ENCODE data around the gene ATG16L2.
A peak's percentile ranks its signal among the peaks of the same experiment; 100 is the strongest.
"Not testable (repeated sequence)": the region's sequence is repeated elsewhere in the genome, so short reads cannot be mapped to it uniquely, and the experiment has no call there.

ATG16L2 gene

DNA sequence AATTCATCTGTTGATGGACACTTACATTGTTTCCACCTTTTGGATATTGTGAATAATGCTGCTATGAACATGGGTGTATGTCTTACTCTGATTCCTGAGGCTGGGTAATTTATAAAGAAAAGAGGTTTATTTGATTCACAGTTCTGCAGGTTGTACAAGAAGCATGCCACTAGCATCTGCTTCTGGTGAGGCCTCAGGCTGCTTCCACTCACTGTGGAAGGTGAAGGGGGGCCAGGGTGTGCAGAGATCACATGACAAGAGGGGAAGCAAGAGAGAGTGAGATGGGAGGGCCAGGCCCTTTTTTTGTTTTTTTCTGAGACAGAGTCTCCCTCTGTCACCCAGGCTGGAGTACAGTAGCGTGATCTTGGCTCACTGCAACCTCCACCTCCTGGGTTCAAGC, 7.8 kb upstream of the ATG16L2 start:
- not testable (repeated sequence) for DNase-seq (ENCODE audit: low read depth)

DNA sequence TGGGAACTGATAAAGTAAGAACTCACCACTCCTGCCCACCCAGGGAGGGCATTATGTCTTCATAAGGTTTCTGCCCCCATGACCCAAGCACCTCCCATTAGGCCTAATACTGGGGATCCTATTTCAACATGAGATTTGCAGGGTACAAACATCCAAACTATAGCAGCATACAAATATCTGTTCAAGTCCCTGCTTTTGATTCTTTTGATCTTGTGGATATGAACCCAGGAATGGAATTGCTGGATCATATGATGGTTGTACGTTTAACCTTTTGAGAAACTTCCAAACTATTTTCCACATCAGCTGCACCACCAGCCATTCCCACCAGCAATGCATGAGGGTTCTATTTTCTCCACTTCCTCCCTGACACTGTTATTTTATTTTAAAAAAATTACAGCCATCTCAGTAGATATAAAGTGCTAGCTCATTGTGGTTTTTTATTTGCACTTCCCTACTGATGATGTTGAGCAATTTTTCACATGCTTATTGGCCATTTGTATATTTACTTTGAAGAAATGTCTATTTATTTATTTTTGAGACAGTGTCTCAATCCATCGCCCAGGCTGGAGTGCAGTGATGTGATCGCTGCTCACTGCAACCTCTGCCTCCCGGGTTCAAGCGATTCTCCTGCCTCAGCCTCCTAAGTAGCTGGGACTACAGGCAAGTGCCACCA, 7.1 kb upstream of the ATG16L2 start:
- no peak for DNase-seq (ENCODE audit: low read depth)

DNA sequence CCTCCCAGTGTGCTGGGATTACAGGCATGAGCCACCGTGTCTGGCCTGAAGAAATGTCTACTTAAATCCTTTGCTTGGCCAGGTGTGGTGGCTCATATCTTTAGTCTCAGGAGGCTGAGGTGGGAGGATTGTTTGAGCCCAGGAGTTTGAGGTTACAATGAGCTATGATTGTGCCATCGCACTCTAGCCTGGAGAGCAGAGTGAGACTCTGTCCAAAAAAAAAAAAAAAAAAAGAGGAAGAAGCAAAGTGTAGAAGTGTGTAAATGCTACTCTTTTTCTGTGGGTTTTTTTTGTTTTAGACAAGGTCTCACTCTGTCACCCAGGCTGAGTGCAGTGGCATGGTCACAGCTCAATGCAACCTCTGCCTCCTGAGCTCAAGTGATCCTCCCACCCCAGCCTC, 6.4 kb upstream of the ATG16L2 start:
- DNase-seq (ENCODE audit: low read depth) = no peak

DNA sequence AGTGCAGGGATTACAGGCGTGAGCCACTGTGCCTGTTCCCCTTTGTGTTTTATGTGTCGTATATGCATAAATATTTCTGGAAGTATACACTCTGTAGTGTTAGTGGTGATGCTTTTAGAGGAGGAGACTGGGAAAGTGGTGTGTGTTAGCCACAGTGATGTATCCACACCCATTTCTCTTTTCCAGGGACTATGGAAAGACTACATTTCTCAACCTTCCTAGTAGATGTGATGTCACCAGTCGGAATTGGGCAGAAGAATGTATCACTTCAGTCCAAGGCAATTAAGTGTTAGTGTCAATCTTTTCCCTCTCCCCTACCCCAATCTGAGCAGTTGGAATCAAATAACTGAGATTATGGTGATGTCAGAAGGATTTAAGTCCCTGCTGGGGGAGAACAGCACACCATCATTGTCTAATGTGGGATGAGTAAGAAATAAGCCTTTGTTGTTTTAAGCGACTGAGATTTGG, 5.8 kb upstream of the ATG16L2 start:
- no peak for DNase-seq (ENCODE audit: low read depth)

DNA sequence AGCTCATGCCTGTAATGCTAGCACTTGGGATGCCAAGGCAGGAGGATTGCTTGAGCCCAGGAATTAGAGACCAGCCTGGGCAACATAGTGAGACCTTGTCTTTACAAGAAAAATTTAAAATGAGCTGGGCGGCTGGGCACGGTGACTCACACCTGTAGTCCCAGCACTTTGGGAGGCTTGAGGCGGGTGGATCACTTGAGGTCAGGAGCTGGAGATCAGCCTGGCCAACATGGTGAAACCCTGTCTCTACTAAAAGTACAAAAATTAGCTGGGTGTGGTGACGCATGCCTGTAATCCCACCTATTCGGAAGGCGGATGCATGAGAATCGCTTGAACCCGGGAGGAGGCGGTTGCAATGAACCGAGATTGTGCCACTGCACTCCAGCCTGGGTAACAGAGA, 2.5 kb upstream of the ATG16L2 start:
- not testable (repeated sequence) for DNase-seq (ENCODE audit: low read depth)

DNA sequence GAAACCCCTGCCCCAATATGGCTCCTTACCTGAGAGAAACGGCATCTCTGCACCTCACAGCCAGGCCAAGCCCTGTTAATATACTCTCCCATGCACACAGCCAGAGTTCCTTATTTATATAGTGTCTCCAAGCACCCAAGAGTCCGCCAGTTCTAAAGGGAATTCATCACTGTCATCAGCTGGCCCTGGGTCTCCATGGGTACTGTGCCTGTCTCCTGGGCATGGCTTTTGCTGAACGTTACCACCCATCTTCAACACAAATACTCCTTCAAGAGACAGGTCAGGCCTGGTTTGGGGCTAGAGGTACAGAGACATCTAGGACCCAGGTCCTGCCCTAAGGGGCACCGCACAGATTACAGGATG, 1.6 kb upstream of the ATG16L2 start:
- no peak for DNase-seq (ENCODE audit: low read depth)

DNA sequence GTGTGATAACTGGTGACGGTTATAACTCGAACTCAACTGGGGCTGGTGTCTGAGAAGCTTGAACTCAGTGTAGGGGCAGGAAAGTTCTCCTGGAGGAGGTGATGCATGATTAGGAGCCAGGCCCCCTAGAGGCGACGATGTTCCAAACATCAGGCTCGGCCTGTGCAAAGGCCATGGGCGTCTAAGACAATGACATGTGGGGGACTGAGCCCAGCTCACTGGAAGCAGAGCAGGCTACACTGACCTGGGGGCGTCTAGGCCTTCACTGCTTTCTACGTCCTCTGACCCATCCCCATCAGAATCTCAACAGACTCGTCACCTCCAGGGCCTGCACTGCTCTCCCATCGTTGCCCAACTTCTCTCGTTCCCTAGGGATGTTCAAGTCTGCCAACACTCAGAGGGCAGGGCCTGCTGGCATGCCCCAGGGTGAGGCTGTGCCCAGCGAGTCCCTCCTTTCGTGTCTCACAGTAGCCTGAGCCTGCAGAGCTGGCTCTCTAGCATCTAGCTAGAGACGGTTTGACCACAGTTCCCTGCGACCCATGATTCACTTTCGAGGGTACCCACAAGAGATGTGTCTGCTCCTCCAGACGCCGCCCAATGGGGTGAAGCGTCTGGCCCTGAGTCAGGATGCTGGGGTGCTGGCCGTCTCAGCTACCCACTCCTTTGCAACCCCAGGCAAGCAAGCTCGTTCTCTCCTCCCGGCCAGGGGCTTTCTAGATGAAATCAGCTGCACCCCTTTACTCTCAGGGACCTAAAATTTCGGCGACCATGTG, 1.1 kb upstream of the ATG16L2 start:
- DNase-seq (ENCODE audit: low read depth) = peak; percentile 66

DNA sequence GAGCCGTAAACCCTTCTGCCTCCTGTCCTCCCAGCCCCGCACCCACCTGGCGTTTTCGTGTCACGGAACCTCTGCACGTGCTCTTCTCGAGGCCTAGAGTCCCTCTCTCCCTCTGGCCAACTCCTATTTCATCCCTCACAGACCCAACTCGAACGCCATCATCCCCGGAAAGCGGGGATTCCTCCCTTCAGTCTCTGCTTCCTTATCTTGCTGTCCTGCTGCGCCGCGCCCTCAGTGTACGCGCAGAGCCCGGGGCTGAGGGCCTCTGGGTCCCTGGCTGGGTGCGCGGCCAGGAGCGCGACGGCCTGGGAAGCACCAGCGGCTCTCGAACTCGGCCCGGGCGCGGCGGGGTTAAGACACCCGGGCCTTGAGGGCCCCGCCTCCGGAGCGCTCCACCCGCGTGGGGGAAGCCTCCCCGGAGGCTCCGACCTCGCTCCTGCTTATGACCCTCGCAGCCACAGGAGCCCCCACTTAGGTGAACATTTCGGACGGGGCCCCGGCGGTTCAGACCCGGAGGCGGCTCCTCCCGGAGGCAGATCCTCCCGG, 398 bp upstream of the ATG16L2 start:
- no peak for DNase-seq (ENCODE audit: low read depth)

DNA sequence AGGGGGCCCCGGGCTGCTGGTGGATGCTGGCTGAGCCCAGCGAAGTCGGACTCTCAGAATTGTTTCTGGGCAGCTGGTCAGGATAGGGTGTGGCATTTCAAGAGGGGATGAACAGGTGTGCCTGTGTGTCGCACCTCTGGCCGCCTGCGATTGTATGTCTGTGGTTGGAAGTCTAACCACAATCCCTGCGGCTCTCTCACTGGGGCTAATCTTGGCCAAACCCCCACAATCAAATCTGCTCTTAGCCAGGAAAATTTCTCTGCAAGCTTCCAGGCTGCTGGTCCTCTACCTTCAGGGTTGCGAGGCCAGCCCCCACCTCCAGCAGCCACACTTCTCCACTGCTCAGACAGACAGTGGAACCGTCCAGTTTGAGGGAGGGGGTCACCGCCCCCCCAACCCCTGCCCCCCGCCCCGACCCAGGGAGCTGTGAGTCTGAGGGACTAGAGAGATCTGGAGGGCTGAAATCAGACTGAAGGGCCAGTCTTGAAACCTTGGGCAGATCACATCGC, 953 bp downstream of the ATG16L2 start:
- no peak for DNase-seq (ENCODE audit: low read depth)

DNA sequence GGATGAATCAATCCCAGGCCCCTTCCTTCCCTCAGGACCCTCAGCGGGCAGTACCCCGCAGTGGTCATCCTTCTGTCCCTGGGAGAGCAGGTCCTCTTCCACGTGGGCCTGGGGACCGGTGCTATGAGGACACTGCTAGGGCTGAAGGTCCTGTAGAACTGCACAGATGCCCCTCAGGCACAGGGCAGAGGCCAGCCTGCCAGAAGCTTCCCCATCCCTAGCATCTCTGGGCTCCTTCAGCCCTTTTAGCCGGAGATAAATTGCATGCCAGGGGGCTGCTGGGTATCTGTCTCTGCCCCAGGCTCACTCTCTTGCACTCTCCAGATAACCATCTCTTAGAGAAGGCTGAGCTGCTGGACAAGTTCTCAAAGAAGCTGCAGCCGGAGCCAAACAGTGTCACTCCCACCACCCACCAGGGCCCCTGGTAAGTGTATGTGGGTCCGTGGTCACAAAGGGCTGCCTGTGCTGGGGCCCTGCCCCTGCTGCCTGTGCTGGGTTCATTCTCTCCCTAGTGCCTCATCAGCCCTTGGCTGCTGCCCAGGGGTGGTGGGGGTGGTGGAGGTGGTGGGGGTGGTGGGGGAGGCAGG, 2.3 kb downstream of the ATG16L2 start:
- DNase-seq (ENCODE audit: low read depth) = no peak

DNA sequence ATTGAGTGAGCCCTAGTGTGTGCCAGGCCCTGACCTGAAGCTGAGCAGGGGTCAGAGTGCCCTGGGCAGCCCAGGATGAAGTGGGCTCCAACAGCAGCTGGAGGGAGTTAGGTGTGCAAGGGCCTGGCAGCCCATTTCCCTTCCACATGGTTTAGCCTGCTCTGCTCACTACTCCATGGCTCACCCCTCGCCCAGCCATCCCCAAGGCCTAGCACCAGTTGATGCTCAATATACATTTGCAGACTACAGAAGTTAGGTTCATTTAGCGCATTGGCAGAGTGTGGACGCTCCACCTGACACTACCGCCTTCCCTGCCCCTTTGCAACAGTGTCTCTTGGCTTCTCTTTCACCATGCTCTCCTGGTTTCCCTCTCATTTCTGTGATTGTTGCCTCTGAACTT, 3.8 kb downstream of the ATG16L2 start:
- DNase-seq (ENCODE audit: low read depth) = no peak

DNA sequence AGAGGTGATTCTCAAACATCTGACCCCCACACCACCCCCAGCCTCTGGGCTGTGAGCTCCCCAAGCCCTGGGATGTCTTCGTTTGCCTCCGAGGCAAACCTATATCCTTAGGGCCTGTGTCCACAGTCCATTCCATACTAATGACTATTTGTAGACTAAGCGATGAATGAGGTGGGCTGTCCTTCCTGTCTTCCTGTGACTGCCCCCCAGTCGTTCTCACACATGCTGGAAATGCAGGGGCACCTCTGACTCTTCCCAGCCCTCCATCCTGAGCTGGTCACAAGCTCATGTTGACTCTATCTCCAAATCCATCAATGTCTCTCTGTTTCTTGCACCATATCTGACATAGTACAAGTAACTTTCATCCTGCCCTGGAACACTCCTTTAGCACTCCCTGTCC, 4.8 kb downstream of the ATG16L2 start:
- no peak for DNase-seq (ENCODE audit: low read depth)

DNA sequence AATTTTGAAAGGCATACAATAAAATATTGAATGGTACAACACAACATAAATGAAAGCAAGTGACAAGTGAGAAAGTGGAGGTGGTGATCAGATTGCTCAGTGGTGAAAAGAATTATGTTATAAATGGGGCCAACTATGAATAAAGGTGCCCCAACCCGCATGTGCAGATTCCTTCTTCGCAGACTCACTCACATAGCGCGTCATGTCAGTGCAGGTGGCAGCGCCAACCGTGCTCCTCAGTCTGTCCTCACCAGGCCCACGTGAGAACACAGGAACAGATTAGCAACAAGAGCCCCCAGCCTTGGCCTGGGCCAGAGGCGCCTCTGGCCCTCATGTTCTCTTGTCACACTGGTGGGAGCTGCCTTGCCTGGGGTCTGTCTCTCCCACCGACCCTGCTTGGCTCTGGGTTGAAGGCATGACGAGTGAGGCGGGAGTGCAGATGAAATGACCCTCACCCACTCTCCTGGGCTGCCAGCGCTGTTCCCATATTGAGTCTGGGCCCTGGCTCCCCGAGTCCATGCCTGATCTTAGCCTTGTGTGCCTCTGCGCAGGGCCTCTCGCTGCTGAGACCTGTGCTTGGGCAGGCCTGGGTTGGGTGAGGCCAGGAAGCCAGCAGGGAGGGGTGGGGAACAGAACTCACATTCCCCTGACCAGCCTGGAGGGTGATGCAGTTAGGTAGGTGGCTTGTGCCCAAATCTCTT, 6.4 kb downstream of the ATG16L2 start:
- no peak for DNase-seq (ENCODE audit: low read depth)

DNA sequence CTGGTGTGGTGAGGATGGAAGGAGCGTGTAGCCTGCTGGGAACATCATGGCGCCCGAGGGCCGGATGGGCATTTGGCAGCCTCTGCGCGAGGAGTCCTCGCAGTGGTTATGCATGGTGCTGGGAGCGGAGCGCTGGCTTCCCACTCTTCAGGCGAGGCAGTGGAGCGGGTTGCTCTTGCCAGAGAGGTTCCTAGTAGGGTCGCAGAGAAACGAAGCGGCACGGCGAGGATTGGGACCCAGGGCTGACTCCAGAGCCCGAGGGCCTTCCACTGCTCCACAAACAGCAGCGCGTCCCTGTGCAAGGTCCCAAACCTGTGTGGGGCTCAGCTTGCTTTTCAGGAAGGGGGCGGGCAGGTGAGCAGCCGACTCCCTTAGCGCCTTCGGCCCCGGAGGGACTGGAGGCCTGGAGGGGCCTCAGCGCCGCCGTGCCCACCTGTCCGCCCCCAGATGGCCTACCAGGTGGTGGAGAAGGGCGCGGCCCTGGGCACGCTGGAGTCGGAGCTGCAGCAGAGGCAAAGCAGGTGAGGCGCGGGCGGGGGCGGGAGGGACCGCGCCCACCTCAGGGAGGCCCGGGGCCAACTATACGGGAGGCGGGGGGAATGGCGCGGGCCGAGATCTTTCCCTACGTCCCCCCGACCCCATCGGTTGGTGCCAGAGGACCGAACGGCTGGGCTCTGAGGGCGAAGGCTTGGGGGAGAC, 7.2 kb downstream of the ATG16L2 start:
- no peak for DNase-seq (ENCODE audit: low read depth)

DNA sequence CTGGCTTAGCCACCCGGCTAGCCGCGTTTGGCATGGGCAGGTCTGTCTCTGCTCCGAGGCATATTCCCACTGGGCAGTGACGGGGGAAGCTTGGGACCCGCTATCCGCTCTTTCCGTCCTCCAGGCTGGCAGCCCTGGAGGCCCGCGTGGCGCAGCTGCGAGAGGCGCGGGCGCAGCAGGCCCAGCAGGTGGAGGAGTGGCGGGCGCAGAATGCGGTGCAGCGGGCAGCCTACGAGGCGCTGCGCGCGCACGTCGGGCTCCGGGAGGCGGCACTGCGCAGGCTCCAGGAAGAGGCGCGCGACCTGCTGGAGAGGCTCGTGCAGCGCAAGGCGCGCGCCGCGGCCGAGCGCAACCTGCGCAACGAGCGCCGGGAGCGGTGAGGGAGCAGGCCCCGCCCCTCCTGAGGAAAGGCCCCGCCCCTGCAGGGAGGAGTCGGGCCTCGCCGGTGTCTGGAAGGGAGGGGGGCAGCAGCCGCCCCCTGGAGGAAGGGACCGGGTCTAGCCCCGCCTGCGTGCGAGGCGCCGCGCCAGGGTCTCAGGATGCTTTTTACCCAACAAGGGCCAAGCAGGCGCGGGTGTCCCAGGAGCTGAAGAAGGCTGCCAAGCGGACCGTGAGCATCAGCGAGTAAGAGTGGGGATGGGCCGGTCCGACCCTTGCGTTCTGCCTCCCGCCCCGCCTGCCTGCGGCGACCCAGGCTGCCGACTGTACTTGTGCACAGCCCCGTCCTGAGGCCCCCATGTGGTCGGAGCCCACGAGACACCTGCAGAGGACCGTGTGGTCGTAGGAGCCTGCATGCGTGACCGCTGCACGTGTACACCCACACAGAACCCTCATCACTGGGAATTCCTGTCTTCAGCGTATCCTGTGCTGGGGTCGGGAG, 7.9 kb downstream of the ATG16L2 start:
- DNase-seq (ENCODE audit: low read depth) = peak; percentile 82

DNA sequence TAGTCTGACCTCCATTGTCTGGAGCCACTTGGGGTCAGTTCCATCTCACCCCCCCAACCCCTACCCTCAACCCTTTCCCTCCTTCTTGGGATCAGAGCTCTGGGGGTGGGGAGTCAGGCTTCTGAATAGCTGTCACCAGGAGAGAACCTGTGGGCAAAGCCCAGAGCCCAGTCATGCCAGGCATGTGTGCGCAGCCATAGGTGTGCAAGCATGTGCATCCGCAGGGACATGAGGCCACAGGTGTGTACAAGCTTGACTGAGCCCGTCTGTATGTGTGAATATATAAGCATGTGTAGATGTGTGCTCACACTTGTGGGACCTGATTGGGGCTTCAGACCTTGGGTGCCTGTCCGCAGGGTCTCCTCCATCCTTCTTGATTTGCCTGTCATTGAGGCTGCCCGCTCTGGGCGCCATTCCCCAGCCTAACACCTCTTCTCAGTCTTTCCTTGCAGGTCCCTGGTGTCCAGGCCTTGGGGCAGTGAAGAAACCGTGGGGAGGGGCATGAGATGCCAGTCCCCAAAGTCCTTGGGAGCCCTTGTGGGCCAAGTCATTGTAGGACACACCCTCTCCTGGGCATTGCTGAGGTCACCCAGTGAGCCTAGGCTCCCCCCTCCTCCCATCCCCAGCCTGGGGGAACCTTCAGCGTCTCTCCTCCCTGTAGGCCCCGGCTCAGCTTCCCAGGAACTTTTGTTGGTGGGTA, 9.0 kb downstream of the ATG16L2 start:
- DNase-seq (ENCODE audit: low read depth) = no peak

DNA sequence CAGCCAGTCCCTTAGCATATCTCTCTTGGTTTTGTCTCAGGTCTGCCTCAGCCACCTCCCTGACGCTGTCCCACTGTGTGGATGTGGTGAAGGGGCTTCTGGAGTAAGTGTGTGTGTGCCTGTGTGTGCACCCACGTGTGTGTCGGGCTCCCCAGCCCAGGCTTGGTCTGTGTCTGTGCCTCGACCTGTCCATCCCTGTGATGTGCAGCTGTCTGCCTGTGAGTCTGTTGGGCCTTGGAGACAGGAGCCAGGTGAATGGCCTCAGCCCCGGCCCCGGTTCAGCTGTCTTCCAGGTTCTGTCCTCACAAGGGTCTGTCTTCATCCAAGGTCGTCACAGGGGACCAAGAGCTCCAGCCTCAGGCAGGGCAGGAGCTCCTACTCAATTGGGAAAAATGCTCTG, 9.8 kb downstream of the ATG16L2 start:
- DNase-seq (ENCODE audit: low read depth) = no peak

DNA sequence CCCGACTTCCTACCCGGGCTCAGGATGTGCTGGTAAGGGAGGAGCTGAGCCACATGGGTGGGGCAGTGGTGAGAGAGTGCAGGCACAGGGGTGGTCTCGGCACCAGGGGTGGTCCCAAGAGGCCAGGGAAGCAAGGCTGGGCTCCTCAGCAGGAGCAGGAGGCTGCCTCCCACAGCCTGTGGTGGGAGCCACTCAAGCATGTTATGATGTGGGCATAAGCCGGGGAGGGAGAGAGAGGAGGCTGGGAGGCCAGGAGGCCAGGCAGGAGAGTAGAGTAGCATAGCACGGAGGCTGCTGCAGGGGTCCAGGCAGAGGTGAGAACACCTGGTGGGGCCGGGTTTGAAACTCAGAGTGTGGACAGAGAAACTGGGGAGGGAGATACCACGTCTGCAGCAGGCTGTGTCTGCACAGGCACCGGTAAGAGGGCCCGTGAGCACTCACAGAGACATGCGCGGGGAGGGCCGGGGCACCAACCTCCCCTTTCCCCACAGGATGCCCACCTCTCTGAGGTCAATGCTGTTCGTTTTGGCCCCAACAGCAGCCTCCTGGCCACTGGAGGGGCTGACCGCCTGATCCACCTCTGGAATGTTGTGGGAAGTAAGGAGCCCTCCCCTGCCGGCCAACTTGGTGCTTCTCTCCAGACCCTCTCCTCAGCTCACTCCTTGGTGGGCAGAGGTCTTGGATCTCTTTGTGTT, 10.7 kb downstream of the ATG16L2 start:
- no peak for DNase-seq (ENCODE audit: low read depth)

DNA sequence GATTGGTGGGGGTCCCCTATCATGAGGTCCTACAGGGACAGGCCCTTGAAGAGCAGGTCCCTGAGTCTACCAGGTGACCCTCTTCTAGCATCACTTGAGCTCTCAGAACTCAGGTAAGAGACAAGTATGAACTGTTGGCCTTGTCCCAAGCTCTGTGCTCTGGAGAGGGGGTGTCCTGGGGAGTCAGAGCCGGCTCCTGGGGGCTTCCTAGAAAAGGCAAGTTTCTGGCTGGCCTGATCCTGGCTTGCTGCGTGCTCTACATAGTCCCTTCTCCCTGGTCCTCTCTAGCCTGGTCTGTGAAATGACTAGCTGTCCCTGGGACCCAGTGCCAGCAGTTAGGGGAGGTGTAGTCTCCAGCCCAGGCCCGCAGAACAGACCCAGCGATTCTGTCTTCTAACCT, 11.4 kb downstream of the ATG16L2 start:
- DNase-seq (ENCODE audit: low read depth) = no peak
